IPS DF 6.9 (cell line): ENCODE results near the gene PET100.

Experiments
- DNase-seq: peaks from one replicate; pipeline ENCODE4 v3.0.0-alpha.2; 2013; ENCODE audit warnings: low read depth, low spot score
- H3K27ac ChIP-seq: one replicate; pipeline ENCODE4 v1.5.1; 2013; ENCODE audit warnings: low read length, control low read depth
- H3K27me3 ChIP-seq: 2 replicates; pipeline ENCODE4 v1.6.1; 2013; ENCODE audit warnings: mild to moderate bottlenecking, low read length; ENCODE audit not compliant: control insufficient read depth, insufficient read depth
- H3K36me3 ChIP-seq: 2 replicates; pipeline ENCODE4 v1.6.1; 2013; ENCODE audit warnings: low read length; ENCODE audit not compliant: control insufficient read depth, insufficient read depth
- H3K4me1 ChIP-seq: 2 replicates; pipeline ENCODE4 v1.6.1; 2013; ENCODE audit warnings: low read length; ENCODE audit not compliant: control insufficient read depth, insufficient read depth
- H3K4me3 ChIP-seq: 2 replicates; pipeline ENCODE4 v1.5.1; 2013; ENCODE audit warnings: mild to moderate bottlenecking, low read length
- H3K9me3 ChIP-seq: 2 replicates; pipeline ENCODE4 v1.6.1; 2013; ENCODE audit warnings: low read length, inconsistent platforms; ENCODE audit not compliant: control insufficient read depth, insufficient read depth
- WGBS: extraction: QIAGEN DNeasy Blood & Tissue Kit; methylation state at CpG from one replicate; pipeline ENCODE4 v1.1.7; 2013; ENCODE audit warnings: mixed read lengths, missing lambda C conversion rate; ENCODE audit not compliant: insufficient read length, insufficient coverage; 5-methylcytosine and 5-hydroxymethylcytosine counted together

PET100 gene

DNA sequence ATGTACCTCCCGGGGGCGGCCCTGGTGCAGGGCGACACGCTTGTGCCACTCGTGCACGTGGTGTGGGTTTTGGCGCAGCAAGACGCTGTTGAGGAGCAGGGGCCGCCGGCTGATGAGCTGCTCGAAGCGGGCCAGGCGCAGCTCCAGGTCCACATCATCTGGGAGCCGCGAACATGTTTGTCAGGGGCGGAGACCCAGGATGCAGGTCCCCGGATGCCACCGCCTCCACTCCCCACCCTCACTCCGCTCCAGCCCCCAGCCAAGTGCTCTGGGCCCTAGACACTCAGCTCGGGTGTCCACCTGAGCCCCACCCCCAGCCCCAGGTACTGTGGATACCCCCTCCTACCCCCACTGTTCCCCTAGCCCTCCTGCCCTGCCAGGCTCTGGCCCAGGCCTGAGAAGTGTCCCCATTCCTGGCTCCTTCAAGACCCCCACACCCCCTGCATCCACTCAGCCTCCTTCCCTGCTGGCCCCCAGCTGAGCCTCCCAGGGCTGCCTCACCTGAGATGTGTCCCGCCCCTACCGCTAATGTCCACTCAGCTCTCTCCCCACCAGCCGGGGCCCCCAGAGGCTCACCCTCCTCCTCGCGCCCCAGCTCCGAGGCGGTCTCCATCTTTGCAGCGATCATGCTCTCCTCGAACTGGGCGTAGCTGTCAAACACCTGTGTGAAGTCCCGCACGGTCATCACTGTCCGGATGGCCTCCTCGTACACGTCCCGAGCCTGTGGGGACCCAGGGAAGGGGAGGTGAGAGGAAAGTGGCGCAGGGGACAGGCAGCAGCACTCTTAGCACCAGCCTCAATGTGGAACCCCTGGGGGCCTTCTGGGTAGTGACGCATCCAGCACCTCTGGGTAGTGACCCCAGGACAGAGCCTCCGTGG is 5.6 kb upstream of the PET100 start:
- no peaks in the 10 kb centered on the region for H3K9me3 ChIP-seq
- no peaks in the 10 kb centered on the region for H3K4me1 ChIP-seq
- H3K36me3 ChIP-seq = peaks cover 51% of the 10 kb centered on the region
- no peak for DNase-seq
- no peaks in the 10 kb centered on the region for H3K27me3 ChIP-seq
- no CpG with 5 or more reads among the region's 39 CpGs for WGBS
- no peak overlapping the region for H3K4me3 ChIP-seq
- no peak overlapping the region for H3K27ac ChIP-seq

DNA sequence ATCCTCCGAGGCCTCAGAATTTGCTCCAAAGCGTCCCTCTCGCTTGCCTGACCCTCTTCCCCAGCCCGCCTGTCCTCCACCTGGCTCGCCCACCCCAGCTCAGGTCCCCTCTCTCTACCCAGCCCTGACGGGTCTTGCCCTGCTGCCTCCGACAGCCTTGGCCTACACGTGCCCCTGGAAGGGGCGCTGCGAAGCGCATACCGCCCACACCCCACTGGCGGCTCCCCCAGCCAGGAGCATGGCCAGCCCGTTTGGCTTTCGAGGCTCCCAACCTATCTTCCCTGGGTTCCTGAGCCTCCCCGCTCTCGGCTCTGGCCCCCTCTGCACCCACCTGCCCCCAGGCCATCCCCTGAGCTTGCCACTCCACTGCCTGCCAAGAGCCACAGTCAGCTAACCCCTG is 4.8 kb upstream of the PET100 start:
- no CpG with 5 or more reads among the region's 17 CpGs for WGBS
- DNase-seq = no peak
- no peaks in the 10 kb centered on the region for H3K27me3 ChIP-seq
- H3K27ac ChIP-seq = no peak overlapping the region
- no peaks in the 10 kb centered on the region for H3K4me1 ChIP-seq
- H3K36me3 ChIP-seq = peaks cover 46% of the 10 kb centered on the region
- no peaks in the 10 kb centered on the region for H3K9me3 ChIP-seq
- H3K4me3 ChIP-seq = no peak overlapping the region

DNA sequence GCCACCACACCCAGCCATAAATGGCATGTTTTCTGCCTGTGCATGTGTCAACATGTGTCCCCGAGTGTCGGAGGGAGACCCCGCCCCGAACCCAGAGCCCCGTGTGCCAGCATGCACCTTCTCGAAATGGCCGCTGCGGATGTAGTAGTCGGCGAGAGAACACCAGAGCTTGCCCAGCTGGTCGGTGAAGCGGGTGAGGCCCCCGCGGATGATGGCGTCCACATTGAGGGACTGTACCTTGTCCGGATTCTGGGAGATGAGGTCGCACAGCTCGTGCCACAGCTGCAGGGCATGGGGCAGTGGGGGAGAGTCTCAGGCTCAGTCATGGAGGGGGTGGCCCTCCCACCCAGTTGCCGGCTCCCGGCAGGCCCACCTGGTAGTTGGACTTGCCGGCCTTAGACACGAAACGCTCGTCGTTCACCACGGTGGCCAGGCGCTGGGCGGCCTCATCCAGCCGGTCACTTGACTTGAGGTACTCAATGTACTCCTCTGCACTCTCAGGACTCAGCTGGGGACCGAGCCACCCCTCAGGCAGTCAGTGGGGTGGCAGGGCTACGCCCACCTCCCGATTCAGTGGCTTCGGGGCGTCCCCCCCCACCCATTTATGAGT is 3.7 kb upstream of the PET100 start:
- H3K9me3 ChIP-seq = no peaks in the 10 kb centered on the region
- no peaks in the 10 kb centered on the region for H3K4me1 ChIP-seq
- DNase-seq = no peak
- no CpG with 5 or more reads among the region's 34 CpGs for WGBS
- peaks cover 37% of the 10 kb centered on the region for H3K36me3 ChIP-seq
- H3K27me3 ChIP-seq = no peaks in the 10 kb centered on the region
- no peak overlapping the region for H3K4me3 ChIP-seq
- H3K27ac ChIP-seq = no peak overlapping the region

DNA sequence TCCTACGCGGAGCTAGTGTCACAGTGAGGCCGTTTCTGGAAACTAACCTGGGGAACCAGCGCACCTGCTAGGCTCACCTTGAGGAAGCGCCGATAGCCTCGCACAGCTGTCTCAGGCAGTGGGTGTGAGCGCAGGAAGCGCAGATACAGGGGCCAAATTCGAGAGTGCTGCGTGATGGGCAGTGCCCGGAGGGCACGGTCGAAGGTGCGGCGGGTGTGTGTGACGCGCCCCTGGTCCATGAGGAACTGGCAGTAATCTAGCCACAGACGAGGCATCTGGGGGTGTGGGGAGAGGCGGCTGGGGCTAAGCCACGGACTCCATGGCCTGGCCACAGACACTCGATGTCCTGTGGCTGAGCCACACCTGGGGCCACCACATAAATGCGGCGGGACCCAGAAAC is 2.4 kb upstream of the PET100 start:
- Histone ChIP-seq H3K27ac (no peak overlapping the region), H3K4me1 (no peaks in the 10 kb centered on the region), H3K9me3 (no peaks in the 10 kb centered on the region), H3K4me3 (no peak overlapping the region), H3K36me3 (peaks cover 29% of the 10 kb centered on the region), H3K27me3 (no peaks in the 10 kb centered on the region)
- no peak for DNase-seq
- no CpG with 5 or more reads among the region's 24 CpGs for WGBS

DNA sequence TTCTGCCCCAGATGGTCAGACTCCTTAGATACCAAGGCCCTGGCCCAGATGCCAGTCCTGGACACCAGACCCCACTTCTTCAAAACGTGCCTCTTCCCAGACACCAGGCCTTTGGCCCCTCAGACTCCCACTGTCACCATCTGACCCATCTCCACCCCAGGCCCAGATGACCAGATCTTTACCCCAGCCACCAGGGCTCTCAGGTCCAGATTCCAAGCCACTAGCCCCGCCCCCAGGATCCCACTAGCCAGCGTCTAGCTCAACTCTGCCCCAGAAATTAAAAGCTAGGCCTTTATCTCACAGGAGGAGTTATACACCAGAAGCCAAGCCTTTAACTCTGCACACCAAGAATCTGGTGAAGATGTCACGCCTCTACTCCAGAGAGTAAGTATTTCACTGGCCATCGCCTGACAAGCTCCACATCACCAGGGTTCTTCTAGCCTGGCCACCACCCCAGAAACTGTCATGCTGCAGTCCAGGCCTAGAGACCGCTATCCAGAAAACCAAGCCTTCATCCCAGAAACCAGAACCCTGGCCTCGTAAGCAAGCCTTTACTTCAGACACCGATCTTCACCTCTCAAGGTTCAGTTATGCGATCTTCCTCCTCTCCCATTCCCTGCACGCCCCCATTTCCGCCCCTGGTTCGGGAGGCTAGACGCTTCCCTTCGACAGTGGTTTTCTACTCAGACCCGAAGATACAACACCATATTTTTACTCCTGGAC is 843 bp upstream of the PET100 start:
- Histone ChIP-seq H3K36me3 (peaks cover 18% of the 10 kb centered on the region; the same call in 1 of the 2 replicates), H3K27ac (no peak overlapping the region), H3K4me1 (no peaks in the 10 kb centered on the region; the same call in 1 of the 2 replicates), H3K4me3 (peak overlapping the region; percentile 89), H3K9me3 (no peaks in the 10 kb centered on the region), H3K27me3 (no peaks in the 10 kb centered on the region; the same call in 1 of the 2 replicates)
- DNase-seq = no peak
- no CpG with 5 or more reads among the region's 15 CpGs for WGBS

DNA sequence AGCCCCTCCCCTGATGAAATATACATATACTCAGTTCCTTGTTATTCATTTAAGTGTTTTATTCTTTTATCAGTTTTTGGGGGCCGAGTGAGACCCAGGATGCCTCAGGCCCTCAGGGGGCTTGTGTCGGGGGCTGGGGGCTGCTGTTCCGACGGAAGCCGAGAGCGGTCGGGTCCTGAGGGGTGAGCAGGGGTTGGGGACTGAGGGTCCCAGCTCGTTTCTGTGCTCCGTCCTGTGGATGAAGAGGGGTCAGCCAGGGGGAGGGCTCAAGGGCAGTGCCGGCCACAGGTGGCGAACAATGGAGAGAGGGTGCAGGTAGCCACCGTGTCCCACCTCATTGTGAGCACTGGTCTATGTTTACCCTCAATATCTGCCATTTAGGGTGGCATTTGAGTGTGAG is 2.0 kb downstream of the PET100 start:
- peaks cover 3% of the 10 kb centered on the region; the same call in 1 of the 2 replicates for H3K36me3 ChIP-seq
- no CpG with 5 or more reads among the region's 12 CpGs for WGBS
- no peak for DNase-seq
- H3K9me3 ChIP-seq = no peaks in the 10 kb centered on the region
- H3K4me1 ChIP-seq = peaks cover under 1% of the 10 kb centered on the region
- H3K27me3 ChIP-seq = no peaks in the 10 kb centered on the region; the same call in none of the 2 replicates
- no peak overlapping the region for H3K27ac ChIP-seq
- no peak overlapping the region for H3K4me3 ChIP-seq

DNA sequence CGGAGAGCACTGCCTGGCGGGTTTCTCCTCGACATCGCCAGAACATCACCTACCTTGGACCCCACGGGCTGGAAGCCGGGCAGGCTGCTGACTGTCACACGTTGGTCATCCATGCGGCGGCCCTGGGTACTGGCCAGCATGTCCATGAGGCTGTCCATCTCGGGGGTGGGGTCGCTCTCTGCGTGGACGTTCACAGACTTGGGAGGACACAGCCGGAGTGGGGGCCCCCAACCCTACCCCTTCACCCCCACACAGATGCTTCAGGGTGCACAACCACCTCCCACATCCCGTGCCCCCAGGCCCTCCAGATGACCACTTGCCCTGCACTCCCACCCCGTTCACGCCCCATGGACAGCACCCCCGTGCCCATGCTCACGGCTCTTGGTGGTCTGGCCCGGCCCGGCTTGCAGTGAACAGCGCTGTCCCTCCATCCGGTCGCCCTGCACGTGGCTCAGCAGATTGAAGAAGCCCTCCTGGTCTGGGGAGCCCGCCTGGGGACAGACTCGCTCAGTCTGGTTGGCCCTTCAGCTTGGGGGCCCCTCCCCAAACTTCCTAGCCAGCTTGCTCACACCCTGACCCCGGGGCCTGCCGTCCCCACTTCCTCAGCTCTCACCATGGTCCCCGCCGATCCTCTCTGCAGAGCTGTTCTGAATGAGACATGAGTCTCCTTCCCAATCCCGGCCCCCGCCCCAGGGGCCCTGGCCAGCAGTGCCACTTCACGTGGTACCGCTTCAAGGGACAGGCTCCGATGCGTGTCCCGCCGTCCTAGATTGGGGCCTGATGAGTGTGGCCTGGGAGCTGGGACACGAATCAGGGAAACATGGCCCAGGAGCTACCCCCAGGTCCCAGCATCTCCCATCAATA is 3.0 kb downstream of the PET100 start:
- no CpG with 5 or more reads among the region's 40 CpGs for WGBS
- H3K9me3 ChIP-seq = no peaks in the 10 kb centered on the region
- peaks cover 2% of the 10 kb centered on the region for H3K4me1 ChIP-seq
- no peak overlapping the region for H3K4me3 ChIP-seq
- H3K27ac ChIP-seq = no peak overlapping the region
- peaks cover 3% of the 10 kb centered on the region; the same call in 1 of the 2 replicates for H3K36me3 ChIP-seq
- DNase-seq = no peak
- no peaks in the 10 kb centered on the region; the same call in none of the 2 replicates for H3K27me3 ChIP-seq

DNA sequence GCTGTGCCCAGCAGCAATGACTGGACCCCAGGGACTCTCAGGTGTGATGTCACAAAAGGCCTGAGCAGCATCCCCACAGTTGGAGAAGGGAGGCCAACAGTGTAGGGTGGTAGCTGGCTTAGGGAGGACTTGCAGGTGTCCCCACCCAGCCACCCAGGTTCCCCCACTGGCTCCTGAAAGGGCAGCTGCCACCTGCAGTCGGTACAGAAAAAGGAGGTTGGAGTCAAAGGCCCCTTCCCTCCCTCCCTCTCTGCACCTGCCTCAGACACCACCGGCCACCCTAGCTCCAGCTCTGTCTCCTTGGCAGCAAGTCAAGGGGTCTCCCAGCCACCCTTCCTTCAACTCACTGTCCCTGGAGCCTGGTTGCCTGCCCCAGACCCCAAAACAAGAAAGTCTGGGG is 4.1 kb downstream of the PET100 start, which contains the start of gene PCP2:
Gene PCP2 (minus strand): TSS at position 22 of the 400 bp plus-strand sequence. CDS start 262 bp downstream, outside the sequence.
- WGBS = no CpG with 5 or more reads among the region's 2 CpGs
- Histone ChIP-seq H3K27ac (no peak within 1 kb of the TSS), H3K4me3 (no peak within 1 kb of the TSS), H3K36me3 (peaks cover 3% of the 10 kb centered on the region; the same call in 1 of the 2 replicates), H3K27me3 (no peaks in the 10 kb centered on the region; the same call in none of the 2 replicates), H3K4me1 (peaks cover 2% of the 10 kb centered on the region), H3K9me3 (no peaks in the 10 kb centered on the region)
- no peak for DNase-seq

DNA sequence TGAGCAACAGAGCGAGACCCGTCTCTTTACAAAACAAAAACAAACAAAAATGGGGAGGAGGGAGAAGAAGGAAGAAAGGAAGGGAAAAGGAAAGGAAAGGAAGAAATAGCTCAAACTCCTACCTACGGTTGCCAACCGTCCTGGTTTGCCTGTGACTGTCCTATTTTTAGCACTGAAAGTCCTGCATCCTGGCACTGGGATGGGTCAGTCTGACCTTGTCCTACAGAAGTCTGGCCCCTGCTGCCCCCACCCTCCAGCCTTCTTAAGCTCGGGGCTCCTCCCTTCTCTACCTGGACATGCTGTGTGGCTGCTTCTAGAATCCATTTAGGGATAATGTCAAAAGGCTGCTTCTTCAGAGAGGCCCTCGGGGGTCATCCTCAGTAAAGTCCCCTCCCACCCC is 6.1 kb downstream of the PET100 start:
- no peaks in the 10 kb centered on the region; the same call in none of the 2 replicates for H3K27me3 ChIP-seq

More for the DNA sequence above, 6.1 kb downstream of the PET100 start:
- Histone ChIP-seq H3K4me3 (no peak overlapping the region), H3K9me3 (no peaks in the 10 kb centered on the region), H3K36me3 (peaks cover 3% of the 10 kb centered on the region; the same call in 1 of the 2 replicates), H3K4me1 (peaks cover 2% of the 10 kb centered on the region), H3K27ac (no peak overlapping the region)
- DNase-seq = no peak
- no CpG with 5 or more reads among the region's 6 CpGs for WGBS
